ELF-1 (cell line): ENCODE results near the gene AKAP6.
"Not testable (repeated sequence)": the region's sequence is repeated elsewhere in the genome, so short reads cannot be mapped to it uniquely, and the experiment has no call there.

ENCODE experiments used
- DNase-seq: peaks from one replicate; pipeline ENCODE4 v3.0.0-alpha.2; 2016; ENCODE audit warnings: low read depth, low spot score

Gene AKAP6

DNA sequence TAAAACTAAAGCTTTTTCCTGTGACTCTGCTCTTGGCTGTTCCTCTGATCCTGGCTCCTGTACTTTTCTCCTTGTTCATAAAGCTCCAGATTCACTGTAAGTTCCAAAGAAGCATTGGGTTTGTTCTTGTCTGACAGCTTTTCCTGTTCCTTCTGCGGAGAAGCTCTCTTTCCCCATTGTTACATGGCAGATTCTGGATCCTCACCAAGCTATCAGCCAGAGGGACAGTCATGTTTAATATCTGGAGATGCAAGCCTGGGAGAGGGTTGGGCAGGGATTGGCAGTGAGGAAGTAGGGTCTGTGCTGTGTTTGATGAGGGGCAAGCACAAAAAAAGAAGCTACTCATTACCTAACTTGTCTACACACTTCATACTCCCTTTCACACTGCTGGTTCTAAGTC, 107.9 kb downstream of the AKAP6 start:
- no peak for DNase-seq

DNA sequence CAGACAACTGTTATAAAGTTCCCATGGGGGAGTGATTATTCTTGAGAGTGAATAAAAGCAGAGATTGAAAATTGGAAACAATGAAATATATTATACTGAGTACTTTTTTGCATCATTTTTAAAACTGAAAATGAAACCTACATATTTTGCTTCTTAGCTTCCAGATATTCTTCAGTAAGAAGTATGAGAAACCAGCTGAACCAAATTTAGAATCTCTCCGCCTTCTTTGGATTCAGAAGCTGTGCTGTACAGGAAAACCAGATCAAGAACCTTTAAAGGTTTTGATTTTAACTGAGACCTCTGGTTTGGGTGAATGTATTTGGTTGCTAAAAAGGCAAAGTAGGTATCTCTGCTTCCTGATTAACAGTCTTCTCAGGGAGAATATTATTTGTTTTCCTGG, 109.4 kb downstream of the AKAP6 start:
- DNase-seq: no peak

- no peak for DNase-seq
Measured at GRCh38 chr14:32443890-32444661, 115.0 kb downstream of the AKAP6 start.

DNA sequence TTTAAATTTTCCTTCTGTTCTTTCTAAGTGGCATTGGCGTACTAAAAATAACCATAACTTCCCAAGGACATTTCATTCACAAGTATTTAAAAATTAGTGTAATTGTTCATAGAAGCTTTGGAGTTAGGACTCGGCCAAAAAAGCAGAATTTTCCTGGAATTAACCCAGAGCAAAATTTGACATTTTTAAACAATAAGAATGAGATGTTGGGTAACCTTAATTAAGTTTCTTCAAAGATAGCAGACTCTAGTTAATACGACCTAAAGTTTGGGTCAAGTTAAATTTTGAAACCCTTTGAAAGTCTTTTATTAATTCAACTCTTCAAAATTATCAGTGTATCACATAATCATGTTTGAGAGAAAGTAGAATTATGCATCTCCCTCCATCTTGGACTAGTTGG, 118.3 kb downstream of the AKAP6 start:
- no peak for DNase-seq

GRCh38 chr14:32449648-32450047, 120.5 kb downstream of the AKAP6 start:
- no peak for DNase-seq

DNA sequence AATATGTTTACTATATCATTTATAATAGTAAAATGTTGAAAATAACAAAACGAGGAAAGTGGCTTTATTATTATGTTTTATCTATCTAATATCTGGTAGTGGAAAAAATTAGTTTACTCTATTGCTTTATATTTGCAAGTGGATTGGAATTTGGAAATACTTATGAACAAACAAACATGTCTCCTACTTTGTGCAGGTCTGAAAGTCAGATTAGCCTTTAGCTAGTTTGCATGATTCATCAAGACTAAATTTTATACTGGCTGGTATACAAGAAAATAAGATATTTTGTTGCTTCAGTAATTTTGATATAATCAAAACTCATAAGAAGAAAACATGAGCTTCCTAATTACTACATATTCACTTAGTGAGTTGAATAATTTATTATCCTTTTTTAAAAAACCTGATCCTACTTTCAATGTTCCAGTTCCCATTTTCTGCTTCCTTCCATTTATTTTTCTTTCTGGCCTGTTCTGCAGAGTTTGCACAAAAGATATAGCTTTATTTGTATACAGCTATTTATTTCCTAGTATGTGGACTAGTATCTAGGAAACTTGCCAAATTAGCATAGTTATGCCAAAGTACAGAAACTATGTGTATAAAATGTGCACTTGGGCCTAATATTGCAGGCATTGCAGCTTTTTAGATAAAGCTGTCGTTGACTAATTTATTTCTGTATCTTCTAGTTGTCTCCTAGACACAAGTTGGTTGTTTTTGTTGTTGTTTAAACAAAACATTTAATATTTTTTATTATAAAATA, 122.0 kb downstream of the AKAP6 start:
- no peak for DNase-seq

DNA sequence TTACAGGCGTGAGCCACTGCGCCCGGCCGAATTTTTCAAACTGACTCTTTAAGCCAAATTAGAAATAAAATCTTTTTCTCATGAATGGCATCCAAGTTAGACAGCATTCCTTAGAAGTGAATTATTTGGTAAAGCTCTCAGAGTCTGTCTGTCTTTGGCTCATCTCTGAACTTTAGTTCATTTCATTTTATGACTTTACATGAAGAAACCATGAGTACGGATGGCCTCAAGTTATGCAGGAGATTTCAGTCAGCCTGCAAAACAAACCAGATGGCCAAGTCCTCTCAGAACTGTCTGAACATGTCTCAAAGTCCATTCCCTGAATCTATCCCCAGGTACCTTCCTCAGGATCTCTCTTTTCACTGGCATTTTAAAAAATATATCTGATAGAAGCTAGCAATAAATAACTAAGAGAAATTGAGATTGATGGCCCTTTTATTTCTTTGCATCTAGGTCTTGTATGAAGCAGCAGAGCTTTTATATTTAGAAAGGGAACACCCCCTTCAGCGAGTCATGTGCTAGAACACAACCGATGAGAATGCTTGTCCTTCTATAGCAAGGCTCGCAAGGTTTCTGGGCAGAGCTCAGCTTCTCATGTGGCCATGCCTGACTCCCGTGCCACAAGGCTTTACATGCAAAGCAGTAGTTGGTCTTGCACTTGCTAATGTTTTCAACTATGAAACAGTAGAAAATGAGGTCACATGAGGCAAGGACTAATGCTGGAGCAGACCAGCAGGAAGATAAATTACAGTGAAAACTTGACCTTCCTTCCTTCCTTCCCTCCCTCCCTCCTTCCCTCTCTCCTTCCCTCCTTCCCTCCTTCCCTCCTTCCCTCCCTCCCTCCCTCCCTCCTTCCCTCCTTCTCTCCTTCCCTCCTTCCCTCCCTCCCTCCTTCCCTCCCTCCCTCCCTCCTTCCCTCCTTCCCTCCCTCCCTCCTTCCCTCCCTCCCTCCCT, 125.0 kb downstream of the AKAP6 start:
- no peak for DNase-seq

DNA sequence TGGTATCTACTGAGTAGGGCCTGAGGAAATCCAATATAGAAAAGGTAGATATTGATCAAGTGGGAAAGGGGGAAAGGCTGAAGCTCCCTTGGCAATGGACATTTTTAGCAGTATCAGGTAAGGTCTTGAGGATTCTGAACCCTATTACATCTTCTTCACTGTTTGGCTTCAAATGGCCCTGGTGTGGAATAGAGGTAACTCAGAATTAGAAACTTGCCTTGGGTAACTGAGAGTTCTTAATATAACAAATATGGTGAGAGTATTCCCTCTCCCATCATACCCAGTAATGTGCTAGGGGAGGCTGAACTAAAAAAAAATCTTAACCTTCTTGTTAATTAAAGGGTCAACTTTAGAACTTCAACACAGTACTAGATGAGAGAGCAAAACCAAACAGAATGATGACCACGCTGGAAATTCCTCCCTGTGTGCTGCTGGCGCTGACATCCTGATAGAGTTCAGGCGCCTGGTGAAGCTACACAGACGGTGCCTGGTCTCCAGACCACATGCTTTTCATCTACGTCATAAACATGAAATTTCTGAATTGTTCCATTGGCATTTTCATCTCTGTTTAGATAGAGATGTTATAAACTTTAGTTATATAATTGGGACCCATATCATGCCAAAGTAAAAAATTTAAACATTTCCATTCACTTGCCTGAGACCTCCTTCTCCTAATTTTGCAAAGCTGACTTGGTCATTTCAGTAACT, 128.3 kb downstream of the AKAP6 start:
- DNase-seq: peak; percentile 46

- DNase-seq: no peak
Measured at GRCh38 chr14:32458720-32459119, 129.6 kb downstream of the AKAP6 start.

GRCh38 chr14:32460267-32460666, 131.2 kb downstream of the AKAP6 start:
- no peak for DNase-seq

DNA sequence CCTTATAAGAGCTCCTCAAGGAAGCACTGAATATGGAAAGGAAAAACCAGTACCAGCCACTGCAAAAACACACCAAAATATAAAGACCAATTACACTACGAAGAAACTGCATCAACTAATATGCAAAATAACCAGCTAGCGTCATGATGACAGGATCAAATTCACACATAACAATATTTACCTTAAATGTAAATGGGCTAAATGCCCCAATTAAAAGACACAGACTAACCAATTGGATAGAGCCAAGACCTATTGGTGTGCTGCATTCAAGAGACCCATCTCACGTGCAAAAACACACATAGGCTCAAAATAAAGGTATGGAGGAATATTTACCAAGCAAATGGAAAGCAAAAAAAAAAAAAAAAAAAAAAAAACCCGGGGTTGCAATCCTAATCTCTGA, 133.5 kb downstream of the AKAP6 start:
- DNase-seq: not testable (repeated sequence)

DNA sequence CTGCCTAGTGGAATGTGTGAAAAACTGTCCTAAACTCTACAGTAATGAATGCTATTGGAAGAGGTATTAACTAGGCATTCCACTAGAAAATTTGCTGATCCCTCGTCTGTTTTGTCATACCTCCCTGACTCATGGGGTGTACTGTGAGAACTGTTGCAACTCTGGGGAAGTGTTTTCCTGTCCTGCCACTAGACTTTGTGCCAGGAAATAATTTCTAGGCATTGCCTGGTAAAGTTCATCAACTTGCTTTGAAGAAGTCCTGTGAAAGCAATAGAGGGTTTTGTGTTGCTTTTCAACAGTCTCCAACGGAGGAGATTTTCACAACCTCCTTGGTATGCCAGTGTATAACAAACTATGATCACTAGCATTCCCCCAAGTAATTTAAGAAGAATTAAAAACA, 139.9 kb downstream of the AKAP6 start:
- DNase-seq: no peak

- DNase-seq: no peak
Measured at GRCh38 chr14:32469388-32470160, 140.5 kb downstream of the AKAP6 start.

GRCh38 chr14:32470161-32470715, 141.1 kb downstream of the AKAP6 start:
- DNase-seq: no peak

- DNase-seq: no peak
Measured at GRCh38 chr14:32471181-32471580, 142.1 kb downstream of the AKAP6 start.

DNA sequence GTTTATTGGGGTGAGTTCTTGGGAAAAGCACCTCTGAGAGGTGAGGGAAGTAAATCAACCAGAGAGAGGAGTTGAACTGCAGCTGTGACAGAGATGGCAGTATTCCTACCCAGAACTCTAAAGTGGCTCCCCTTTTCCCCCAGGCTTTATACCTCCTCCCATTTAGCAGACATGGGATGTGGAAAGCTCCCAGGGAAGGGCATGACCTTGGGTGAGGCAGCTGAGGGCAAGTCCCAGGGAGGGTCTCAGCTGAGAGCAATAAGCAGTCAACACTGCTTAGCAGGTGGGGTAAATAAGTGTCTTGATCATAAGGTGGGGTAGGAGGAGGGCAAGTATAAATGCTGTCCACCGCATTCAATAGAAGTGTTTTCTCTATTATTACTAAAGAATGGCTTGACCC, 143.0 kb downstream of the AKAP6 start:
- no peak for DNase-seq

DNA sequence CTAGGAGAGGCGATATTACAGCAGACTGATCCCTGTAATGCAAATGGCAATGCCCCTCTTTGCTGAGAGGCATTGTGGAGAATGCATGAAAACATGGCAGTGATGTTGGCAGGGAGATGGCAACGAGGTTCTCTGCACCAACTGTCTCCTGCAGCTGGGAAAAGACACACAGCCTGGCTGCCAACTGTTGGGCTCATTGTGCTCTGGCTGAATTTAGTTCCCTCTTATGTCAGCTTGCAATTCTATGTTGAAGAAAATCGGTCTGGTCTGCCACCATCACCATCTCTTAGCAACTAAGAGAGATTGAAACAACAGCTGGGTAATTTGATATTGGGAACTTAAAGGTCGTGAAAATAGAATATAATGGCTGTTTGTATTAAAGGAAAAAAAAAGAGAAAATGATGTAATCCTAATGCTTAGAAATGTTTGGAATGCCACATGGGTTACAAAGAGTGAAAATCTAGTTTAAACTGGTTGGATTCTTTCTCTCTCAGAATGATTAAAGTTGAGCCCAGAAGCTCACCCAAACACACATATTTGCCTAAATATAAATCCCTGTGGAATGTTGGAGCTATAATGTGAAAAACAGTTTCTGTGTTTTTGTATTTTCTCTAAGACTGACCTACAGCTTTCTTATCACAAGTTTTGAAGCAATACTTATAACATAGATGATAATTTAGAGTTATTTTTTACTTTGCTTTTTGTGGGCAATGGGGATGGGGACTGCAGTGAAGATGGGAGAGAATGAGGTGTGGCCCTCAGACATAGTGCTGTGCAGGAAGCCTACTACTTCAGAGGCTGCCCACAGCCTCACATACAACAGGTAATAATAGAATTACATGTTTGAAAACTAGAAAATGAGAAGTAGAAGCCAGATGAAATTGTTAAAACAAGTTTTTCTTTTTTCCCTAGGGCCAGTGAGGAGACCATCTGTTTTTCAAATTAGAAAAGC, 143.7 kb downstream of the AKAP6 start:
- no peak for DNase-seq

GRCh38 chr14:32473464-32473855, 144.4 kb downstream of the AKAP6 start:
- DNase-seq: no peak
